GM12878 (cell line): ENCODE data around the gene PATL1. TPM values are rescaled to one million over a fixed set of nuclear protein-coding genes. Genes with fewer than 3 reads are reported as not detected.

Experiments
- BACH1 ChIP-seq: fragments of 450-650 bp; IDR thresholded peaks from 2 replicates; pipeline ENCODE4 v1.6.1; 2017; ENCODE audit warnings: mild to moderate bottlenecking, borderline replicate concordance
- CTCF ChIP-seq, 3 experiments: IDR thresholded peaks in 2 of 3; conservative IDR thresholded peaks in 1 of 3; 2 replicates each; pipeline ENCODE4 v1.5.1; 2011; ENCODE audit warnings: low read depth in 3 of 3, low read length in 3 of 3, mild to moderate bottlenecking in 3 of 3, control low read depth in 2 of 3, moderate library complexity in 2 of 3, inconsistent platforms in 1 of 3, mixed read lengths in 1 of 3; ENCODE audit not compliant: control insufficient read depth in 2 of 3, insufficient read depth in 1 of 3; ENCODE audit errors: extremely low read depth in 1 of 3
- HDAC6 ChIP-seq: fragments of 200-600 bp; sonication (generic); IDR thresholded peaks from one replicate; pipeline ENCODE4 v1.8.0; 2017; ENCODE audit warnings: antibody characterized with exemption; ENCODE audit not compliant: unreplicated experiment
- IKZF2 ChIP-seq, 2 experiments: fragments of 450-650 bp; IDR thresholded peaks; 2 replicates each; pipeline ENCODE4 v1.6.1; 2017; ENCODE audit warnings: mild to moderate bottlenecking in 2 of 2, moderate library complexity in 2 of 2
- LARP7 ChIP-seq: fragments of 450-650 bp; IDR thresholded peaks from 2 replicates; pipeline ENCODE4 v1.6.1; 2017; ENCODE audit warnings: mild to moderate bottlenecking
- MLLT1 ChIP-seq: fragments of 450-650 bp; IDR thresholded peaks from 2 replicates; pipeline ENCODE4 v1.6.1; 2016; ENCODE audit warnings: mild to moderate bottlenecking
- NKRF ChIP-seq: fragments of 450-650 bp; conservative IDR thresholded peaks from 2 replicates; pipeline ENCODE4 v1.6.1; 2017; ENCODE audit warnings: mild to moderate bottlenecking, moderate library complexity
- RCOR1 ChIP-seq: conservative IDR thresholded peaks from 2 replicates; pipeline ENCODE4 v1.6.1; 2012; ENCODE audit warnings: low read depth, low read length, improper control_type of control experiment
- RFX5 ChIP-seq: IDR thresholded peaks from 2 replicates; pipeline ENCODE4 v1.6.1; 2011; ENCODE audit warnings: low read depth, low read length, improper control_type of control experiment
- SMAD1 ChIP-seq: fragments of 450-650 bp; IDR thresholded peaks from 2 replicates; pipeline ENCODE4 v1.6.1; 2018; ENCODE audit warnings: mild to moderate bottlenecking, low read depth; ENCODE audit not compliant: partially characterized antibody
- SMC3 ChIP-seq: IDR thresholded peaks from 2 replicates; pipeline ENCODE4 v1.6.1; 2011; ENCODE audit warnings: low read length, improper control_type of control experiment, borderline replicate concordance
- SP1 ChIP-seq: IDR thresholded peaks from one replicate; pipeline ENCODE4 v1.6.1; 2011; ENCODE audit warnings: low read depth, low read length
- SRF ChIP-seq, 2 experiments: IDR thresholded peaks; 2 replicates each; pipeline ENCODE4 v1.6.1; 2011; ENCODE audit warnings: low read depth in 2 of 2, low read length in 2 of 2, mild to moderate bottlenecking in 1 of 2, moderate library complexity in 1 of 2
- STAT3 ChIP-seq: IDR thresholded peaks from 2 replicates; pipeline ENCODE4 v1.6.1; 2011; ENCODE audit warnings: low read depth, low read length, improper control_type of control experiment
- USF2 ChIP-seq: IDR thresholded peaks from 2 replicates; pipeline ENCODE4 v1.6.1; 2011; ENCODE audit warnings: low read depth, low read length, improper control_type of control experiment, borderline replicate concordance
- ZNF24 ChIP-seq: fragments of 450-650 bp; IDR thresholded peaks from 2 replicates; pipeline ENCODE4 v1.6.1; 2017; ENCODE audit warnings: antibody characterized with exemption, mild to moderate bottlenecking
- ZNF384 ChIP-seq: IDR thresholded peaks from 2 replicates; pipeline ENCODE4 v1.6.1; 2012; ENCODE audit warnings: low read depth, mild to moderate bottlenecking, low read length, improper control_type of control experiment, borderline replicate concordance
- polyA plus RNA-seq, 11 experiments: library from polyadenylated mRNA; depleted of rRNA in 4 of 11; unstranded in 6 of 11; stranded (reverse) in 5 of 11; fragments of >200 nt; fragmentation: Nextera tagmentation in 4 of 11; fragmentation: Illumina TruSeq in 1 of 11; extraction: Ambion mirVana in 4 of 11; extraction: Trizol in 1 of 11; gene quantifications; 1 replicate in 1 of 11; 2 replicates in 10 of 11; pipeline versions ENCODE4 v1.2.1 to v1.2.3, GENCODE V29; 2011 to 2016; ENCODE audit warnings: inconsistent platforms in 2 of 11, missing spikeins in 2 of 11, low read depth in 1 of 11
- total RNA-seq, 4 experiments: library from RNA; depleted of rRNA in 3 of 4; stranded (reverse); fragments of >200 nt in 3 of 4; fragmentation: Illumina TruSeq in 1 of 4; extraction: Trizol in 1 of 4; gene quantifications; 2 replicates each; pipeline versions ENCODE4 v1.2.1 to v1.2.3, GENCODE V29; 2013 to 2021
- TF ChIP-seq, protein P1 (sequence below): IDR thresholded peaks from 2 replicates; pipeline ENCODE4 v1.6.1; 2011; ENCODE audit warnings: mild to moderate bottlenecking, low read depth, low read length, moderate library complexity; ENCODE audit not compliant: insufficient replicate concordance
- TF ChIP-seq, protein P2 (sequence below): IDR thresholded peaks from 2 replicates; pipeline ENCODE4 v1.6.1; 2012; ENCODE audit warnings: low read depth, low read length, improper control_type of control experiment

Gene PATL1
- total and polyA plus RNA-seq, 10 of the 15 experiments (the other 5 are each of a cell fraction or from before 2014, with no cell fraction given) = 5.3 to 62.0 (median 14.9) TPM

DNA sequence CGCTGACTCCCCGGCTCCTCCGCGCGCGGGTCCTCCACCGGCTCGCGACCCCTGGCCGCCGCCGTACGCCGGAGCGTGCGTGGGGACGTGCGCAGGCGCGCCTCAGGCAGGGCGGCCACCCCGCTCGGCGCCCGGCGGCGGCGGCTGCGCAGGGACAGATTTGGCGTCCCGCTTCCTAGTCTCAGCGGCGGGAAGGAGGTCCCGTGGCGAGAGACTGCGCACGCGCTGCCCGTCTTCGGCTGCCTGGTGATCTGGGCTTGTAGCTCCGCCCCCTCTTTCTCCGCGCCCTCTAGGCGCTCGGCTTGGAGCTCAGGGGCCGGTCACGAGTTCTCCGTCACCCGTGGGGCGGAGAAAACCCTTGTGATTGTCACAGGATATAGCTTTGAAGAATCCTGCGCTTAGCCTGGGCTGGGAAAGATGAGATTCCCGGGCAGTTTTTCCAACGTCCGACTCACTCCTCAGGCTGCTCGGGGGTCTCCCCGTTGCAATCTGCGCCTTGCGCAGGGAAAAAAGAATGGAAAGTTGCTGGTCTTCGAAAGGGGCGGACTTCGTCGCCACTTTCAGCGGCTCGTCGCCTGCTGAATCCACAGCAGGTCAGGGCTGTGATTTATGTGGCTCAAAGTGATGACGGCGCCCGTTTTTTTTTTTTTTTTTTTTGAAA lies at the start of gene PATL1 (continued):
- TF ChIP-seq CTCF (IDR thresholded peaks at IDR 0.05 in 2 of 3, conservative IDR thresholded peaks at IDR 0.05 in 1 of 3; ENCODE audit: control insufficient read depth in 2 of 3, extremely low read depth in 1 of 3, insufficient read depth in 1 of 3, low read depth in 3 of 3, low read length in 3 of 3) (no peak), NKRF (no peak), MLLT1 (no peak), BACH1 (no peak), SMAD1 (peak; percentile 77), SP1 (no peak), ZNF384 (peak; percentile 96), SRF (IDR thresholded peaks at IDR 0.05; ENCODE audit: low read depth in 2 of 2, low read length in 2 of 2) (no peak), RCOR1 (0 out of 2 replicates have a peak, but pooled peaks have one; percentile 27), RFX5 (peak; percentile 20; the same call in 1 of the 2 replicates), IKZF2 (IDR thresholded peaks at IDR 0.05) (peak; percentile 66 to 75), ZNF24 (no peak), SMC3 (no peak), HDAC6 (no peak), USF2 (peak; percentile 36), LARP7 (no peak), STAT3 (no peak)
- TF ChIP-seq, protein P1, sequence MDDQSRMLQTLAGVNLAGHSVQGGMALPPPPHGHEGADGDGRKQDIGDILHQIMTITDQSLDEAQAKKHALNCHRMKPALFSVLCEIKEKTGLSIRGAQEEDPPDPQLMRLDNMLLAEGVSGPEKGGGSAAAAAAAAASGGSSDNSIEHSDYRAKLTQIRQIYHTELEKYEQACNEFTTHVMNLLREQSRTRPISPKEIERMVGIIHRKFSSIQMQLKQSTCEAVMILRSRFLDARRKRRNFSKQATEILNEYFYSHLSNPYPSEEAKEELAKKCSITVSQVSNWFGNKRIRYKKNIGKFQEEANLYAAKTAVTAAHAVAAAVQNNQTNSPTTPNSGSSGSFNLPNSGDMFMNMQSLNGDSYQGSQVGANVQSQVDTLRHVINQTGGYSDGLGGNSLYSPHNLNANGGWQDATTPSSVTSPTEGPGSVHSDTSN = no peak
- TF ChIP-seq, protein P2, sequence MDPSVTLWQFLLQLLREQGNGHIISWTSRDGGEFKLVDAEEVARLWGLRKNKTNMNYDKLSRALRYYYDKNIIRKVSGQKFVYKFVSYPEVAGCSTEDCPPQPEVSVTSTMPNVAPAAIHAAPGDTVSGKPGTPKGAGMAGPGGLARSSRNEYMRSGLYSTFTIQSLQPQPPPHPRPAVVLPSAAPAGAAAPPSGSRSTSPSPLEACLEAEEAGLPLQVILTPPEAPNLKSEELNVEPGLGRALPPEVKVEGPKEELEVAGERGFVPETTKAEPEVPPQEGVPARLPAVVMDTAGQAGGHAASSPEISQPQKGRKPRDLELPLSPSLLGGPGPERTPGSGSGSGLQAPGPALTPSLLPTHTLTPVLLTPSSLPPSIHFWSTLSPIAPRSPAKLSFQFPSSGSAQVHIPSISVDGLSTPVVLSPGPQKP = peak; percentile 47
